ENCODE results near the gene PRKCE. TPM values are rescaled to one million over a fixed set of nuclear protein-coding genes. Genes with fewer than 3 reads are reported as not detected.

Gene PRKCE
- total RNA-seq, 2 donors from 2014 or later = 5.8 to 18.1 TPM

DNA sequence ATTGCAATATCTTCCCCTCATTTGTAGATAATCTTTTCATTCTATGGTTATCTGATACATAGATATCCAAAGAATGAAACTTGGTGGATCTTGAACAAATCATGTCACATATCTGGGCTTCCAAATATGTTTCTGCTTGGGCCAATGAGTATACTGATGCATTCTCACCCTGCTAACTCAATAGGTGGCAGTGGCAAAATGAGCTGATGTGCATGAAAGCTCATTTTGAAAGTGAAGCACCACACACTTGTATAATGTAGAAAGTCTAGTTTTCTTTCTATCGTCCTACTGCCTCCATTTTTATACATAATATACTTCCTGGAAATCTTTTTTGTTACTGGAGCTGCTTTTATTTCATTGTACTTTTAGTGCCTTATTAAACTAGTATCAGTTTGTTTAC, 208.2 kb downstream of the PRKCE start:
- Histone ChIP-seq H3K4me1 (ENCODE audit: control insufficient read depth in 1 of 2, low read depth in 2 of 2) (peaks cover 12 to 32% of the 10 kb centered on the region in 2 donors), H3K9me3 (no peaks in the 10 kb centered on the region), H3K27me3 (replicated peaks; ENCODE audit: insufficient read depth) (no peaks in the 10 kb centered on the region), H3K27ac (no peak overlapping the region), H3K4me3 (no peak overlapping the region), H3K36me3 (no peaks in the 10 kb centered on the region)
- no peak for TF ChIP-seq CTCF (IDR thresholded peaks at IDR 0.05)
- no peak for DNase-seq (ENCODE audit: low spot score)
- ATAC-seq (ENCODE audit: insufficient number of reproducible peaks, low FRiP score, low read depth) = no peak

- Histone ChIP-seq H3K36me3 (no peaks in the 10 kb centered on the region), H3K27ac (peak overlapping the region in 1 of 2 donors; percentile 5), H3K4me3 (peak overlapping the region; percentile 67), H3K27me3 (replicated peaks; ENCODE audit: insufficient read depth) (no peaks in the 10 kb centered on the region), H3K9me3 (no peaks in the 10 kb centered on the region), H3K4me1 (ENCODE audit: control insufficient read depth in 1 of 2, low read depth in 2 of 2) (peaks cover 12 to 25% of the 10 kb centered on the region in 2 donors)
- DNase-seq (ENCODE audit: low spot score) (peak; percentile 21), ATAC-seq (ENCODE audit: insufficient number of reproducible peaks, low FRiP score, low read depth) (no peak)
- TF ChIP-seq CTCF (IDR thresholded peaks at IDR 0.05) = no peak
Measured at GRCh38 chr2:45860136-45861121, 209.0 kb downstream of the PRKCE start.

DNA sequence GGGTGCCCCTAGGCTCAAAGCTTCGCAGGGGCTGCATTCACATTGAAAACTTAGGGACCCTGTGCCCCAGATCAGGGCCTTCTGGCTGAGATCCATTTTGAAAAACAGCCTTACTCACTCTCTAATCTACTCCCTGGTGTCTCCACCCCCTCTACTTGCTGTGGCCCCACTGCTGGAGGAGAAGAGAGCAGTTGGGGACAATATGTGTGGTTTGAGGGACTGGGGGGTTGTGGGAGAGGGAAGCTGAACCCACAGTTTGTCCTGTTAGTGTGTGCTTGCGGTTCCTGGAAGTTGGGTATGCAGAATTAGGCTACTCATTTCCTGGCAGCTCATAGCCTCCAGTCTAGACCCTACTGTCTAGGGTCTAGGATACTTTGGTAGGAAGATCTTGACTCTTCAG, 211.4 kb downstream of the PRKCE start:
- no peak for ATAC-seq (ENCODE audit: insufficient number of reproducible peaks, low FRiP score, low read depth)
- Histone ChIP-seq H3K4me1 (ENCODE audit: control insufficient read depth in 1 of 2, low read depth in 2 of 2) (peaks cover 8 to 14% of the 10 kb centered on the region in 2 donors), H3K27ac (no peak overlapping the region), H3K27me3 (replicated peaks; ENCODE audit: insufficient read depth) (no peaks in the 10 kb centered on the region), H3K36me3 (no peaks in the 10 kb centered on the region), H3K9me3 (no peaks in the 10 kb centered on the region), H3K4me3 (no peak overlapping the region)
- TF ChIP-seq CTCF (IDR thresholded peaks at IDR 0.05) = no peak
- no peak for DNase-seq (ENCODE audit: low spot score)

- Histone ChIP-seq H3K36me3 (no peaks in the 10 kb centered on the region), H3K9me3 (no peaks in the 10 kb centered on the region), H3K27me3 (replicated peaks; ENCODE audit: insufficient read depth) (no peaks in the 10 kb centered on the region), H3K4me1 (ENCODE audit: control insufficient read depth in 1 of 2, low read depth in 2 of 2) (peaks cover 8 to 14% of the 10 kb centered on the region in 2 donors), H3K27ac (no peak overlapping the region), H3K4me3 (no peak overlapping the region)
- no peak for ATAC-seq (ENCODE audit: insufficient number of reproducible peaks, low FRiP score, low read depth)
- no peak for DNase-seq (ENCODE audit: low spot score)
- TF ChIP-seq CTCF (IDR thresholded peaks at IDR 0.05) = no peak
Measured at GRCh38 chr2:45864121-45864520, 212.6 kb downstream of the PRKCE start.

DNA sequence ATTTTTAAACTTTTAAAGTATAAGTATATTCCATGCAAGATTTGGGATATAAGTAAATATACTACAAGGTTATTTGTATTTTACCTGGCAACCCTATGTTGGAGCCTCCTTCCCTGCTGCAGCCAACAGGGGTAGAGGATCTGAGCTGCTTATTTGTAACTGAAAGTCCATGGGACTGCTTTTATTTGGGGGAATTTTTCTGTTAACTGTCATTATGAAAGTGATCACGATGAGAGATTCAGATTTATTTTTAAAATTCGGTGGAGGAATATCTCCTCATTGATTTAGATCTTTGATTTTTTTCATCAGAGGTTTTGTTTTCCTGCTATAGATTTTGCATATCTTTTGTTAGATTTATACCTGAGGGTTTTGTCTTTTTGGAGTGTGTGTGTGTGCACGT, 215.9 kb downstream of the PRKCE start:
- ATAC-seq (ENCODE audit: insufficient number of reproducible peaks, low FRiP score, low read depth) (no peak), DNase-seq (ENCODE audit: low spot score) (no peak)
- Histone ChIP-seq H3K9me3 (no peaks in the 10 kb centered on the region), H3K27me3 (replicated peaks; ENCODE audit: insufficient read depth) (no peaks in the 10 kb centered on the region), H3K4me3 (no peak overlapping the region), H3K4me1 (ENCODE audit: control insufficient read depth in 1 of 2, low read depth in 2 of 2) (no peaks in the 10 kb centered on the region), H3K27ac (no peak overlapping the region), H3K36me3 (no peaks in the 10 kb centered on the region)
- no peak for TF ChIP-seq CTCF (IDR thresholded peaks at IDR 0.05)
